Neural cell (in vitro differentiated cells): ENCODE data around the gene METTL16. TPM values are rescaled to one million over a fixed set of nuclear protein-coding genes. Genes with fewer than 3 reads are reported as not detected.

Experiments
- H2AFZ ChIP-seq: fragments of 200-600, 300-800 bp; sonication (generic), shearing (Covaris generic); 2 replicates; pipeline ENCODE4 v1.6.0; 2014; ENCODE audit warnings: low read depth, mild to moderate bottlenecking, antibody characterized with exemption, low read length, moderate library complexity
- H3F3A ChIP-seq: fragments of 200-600 bp; shearing (Covaris generic); 2 replicates; pipeline ENCODE4 v1.6.1; 2016; ENCODE audit warnings: mild to moderate bottlenecking, moderate library complexity, mixed read lengths, antibody characterized with exemption, low read length; ENCODE audit not compliant: insufficient read depth, poor library complexity, severe bottlenecking
- H3K27ac ChIP-seq: fragments of 200-600, 300-800 bp; sonication (generic), shearing (Covaris generic); 2 replicates; pipeline ENCODE4 v1.5.1; 2014; ENCODE audit warnings: mild to moderate bottlenecking, low read length, moderate library complexity
- H3K27me3 ChIP-seq: fragments of 300-800, 200-600 bp; sonication (generic), shearing (Covaris generic); 2 replicates; pipeline ENCODE4 v1.6.0; 2014; ENCODE audit warnings: mild to moderate bottlenecking, low read depth, low read length, moderate library complexity; ENCODE audit not compliant: insufficient read depth
- H3K36me3 ChIP-seq: fragments of 300-800, 200-600 bp; sonication (generic), shearing (Covaris generic); 2 replicates; pipeline ENCODE4 v1.5.1; 2014; ENCODE audit warnings: mild to moderate bottlenecking, antibody characterized with exemption, low read length, moderate library complexity; ENCODE audit not compliant: insufficient read depth
- H3K4me2 ChIP-seq: fragments of 300-800, 200-600 bp; sonication (generic), shearing (Covaris generic); 2 replicates; pipeline ENCODE4 v1.6.0; 2014; ENCODE audit warnings: mild to moderate bottlenecking, low read length
- H3K4me3 ChIP-seq: fragments of 300-800, 200-600 bp; sonication (generic), shearing (Covaris generic); 2 replicates; pipeline ENCODE4 v1.5.1; 2014; ENCODE audit warnings: mild to moderate bottlenecking, low read length, moderate library complexity
- H3K79me2 ChIP-seq: fragments of 200-600 bp; shearing (Covaris generic); replicated peaks from 2 replicates; pipeline ENCODE4 v1.6.0; 2014; ENCODE audit warnings: mild to moderate bottlenecking, low read length, moderate library complexity; ENCODE audit not compliant: insufficient read depth
- H3K9ac ChIP-seq: fragments of 300-800, 200-600 bp; sonication (generic), shearing (Covaris generic); 2 replicates; pipeline ENCODE4 v1.6.1; 2016; ENCODE audit warnings: mild to moderate bottlenecking, low read length, mixed read lengths
- H3K9me2 ChIP-seq: fragments of 200-600 bp; shearing (Covaris generic); 2 replicates; pipeline ENCODE4 v1.6.1; 2016; ENCODE audit warnings: mild to moderate bottlenecking, low read length, mixed read lengths; ENCODE audit not compliant: insufficient read depth
- H3K9me3 ChIP-seq: fragments of 200-600, 300-800 bp; sonication (generic), shearing (Covaris generic); 2 replicates; pipeline ENCODE4 v1.6.1; 2016; ENCODE audit warnings: mild to moderate bottlenecking, mixed run types, low read length, moderate library complexity, mixed read lengths
- H4K20me1 ChIP-seq: fragments of 200-600 bp; shearing (Covaris generic); 2 replicates; pipeline ENCODE4 v1.6.1; 2016; ENCODE audit warnings: mild to moderate bottlenecking, mixed run types; ENCODE audit not compliant: insufficient read depth
- CTCF ChIP-seq: fragments of 450-650 bp; IDR thresholded peaks from 2 replicates; pipeline ENCODE4 v1.5.1; 2014; ENCODE audit warnings: antibody characterized with exemption, mild to moderate bottlenecking, moderate library complexity; ENCODE audit not compliant: poor library complexity, severe bottlenecking
- EP300 ChIP-seq: fragments of 450-650 bp; conservative IDR thresholded peaks from 2 replicates; pipeline ENCODE4 v1.6.1; 2014; ENCODE audit warnings: antibody characterized with exemption, mild to moderate bottlenecking, moderate library complexity; ENCODE audit not compliant: poor library complexity, severe bottlenecking
- EZH2 ChIP-seq: fragments of 200-600, 300-800 bp; shearing (Covaris generic), sonication (generic); IDR thresholded peaks from 2 replicates; pipeline ENCODE4 v1.6.1; 2014; ENCODE audit warnings: antibody characterized with exemption, low read length, borderline replicate concordance, mild to moderate bottlenecking; ENCODE audit not compliant: insufficient read depth, poor library complexity, severe bottlenecking
- MXI1 ChIP-seq: fragments of 450-650 bp; conservative IDR thresholded peaks from 2 replicates; pipeline ENCODE4 v1.6.1; 2014; ENCODE audit warnings: antibody characterized with exemption, mild to moderate bottlenecking; ENCODE audit not compliant: poor library complexity, severe bottlenecking
- POLR2AphosphoS5 ChIP-seq: IDR thresholded peaks from 2 replicates; pipeline ENCODE4 v1.6.1; 2012
- RAD21 ChIP-seq: fragments of 450-650 bp; conservative IDR thresholded peaks from 2 replicates; pipeline ENCODE4 v1.6.1; 2014; ENCODE audit warnings: antibody characterized with exemption, mild to moderate bottlenecking, moderate library complexity
- REST ChIP-seq: IDR thresholded peaks from 2 replicates; pipeline ENCODE4 v1.6.1; 2012; ENCODE audit warnings: borderline replicate concordance
- SMC3 ChIP-seq: fragments of 450-650 bp; conservative IDR thresholded peaks from 2 replicates; pipeline ENCODE4 v1.6.1; 2014; ENCODE audit warnings: antibody characterized with exemption, mild to moderate bottlenecking, moderate library complexity; ENCODE audit not compliant: poor library complexity
- TAF1 ChIP-seq: IDR thresholded peaks from 2 replicates; pipeline ENCODE4 v1.6.1; 2012; ENCODE audit warnings: low read depth
- polyA plus RNA-seq: library from polyadenylated mRNA; depleted of rRNA; stranded (reverse); fragments of >200 nt; gene quantifications from 2 replicates; pipeline ENCODE4 v1.2.3, GENCODE V29; 2014

METTL16 gene
- polyA plus RNA-seq, 1 donor from 2014 or later, result 20.3 TPM

DNA sequence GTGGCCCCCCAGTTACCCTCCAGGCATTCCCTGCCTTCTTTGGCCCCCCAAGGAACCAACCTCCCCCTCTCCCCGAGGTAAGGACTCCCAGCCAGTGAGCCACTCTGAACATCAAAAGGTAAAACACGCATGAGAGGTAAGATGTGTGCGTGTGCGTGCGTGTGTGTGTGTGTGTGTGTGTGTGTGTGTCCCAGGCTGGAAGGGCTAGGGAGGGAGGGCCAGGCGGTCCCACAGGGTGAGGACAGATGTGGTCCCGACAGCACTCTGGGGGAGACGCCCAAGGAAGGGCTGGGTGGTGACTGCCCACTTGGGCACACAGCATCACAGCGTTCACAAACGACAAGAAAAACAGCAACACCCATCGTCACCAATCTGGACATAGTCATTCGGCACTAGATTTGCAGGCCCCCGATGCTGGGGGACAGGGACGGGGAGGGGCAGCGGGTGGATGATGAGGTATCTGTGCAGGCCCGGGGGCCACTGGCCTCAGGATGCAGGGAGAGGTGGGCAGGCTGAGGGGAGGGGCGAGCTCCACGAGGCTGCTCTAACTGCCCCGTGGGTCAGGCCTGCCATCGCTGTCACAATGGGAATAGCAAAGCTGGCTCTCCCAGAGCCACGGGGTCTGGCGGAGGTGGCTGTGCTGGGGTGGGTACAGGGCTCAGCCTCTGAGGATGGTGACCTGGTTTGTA is 127.1 kb downstream of the METTL16 start:
- H3K9me3 ChIP-seq, result no peaks in the 10 kb centered on the region
- no peaks in the 10 kb centered on the region for H3K9me2 ChIP-seq
- H3K36me3 ChIP-seq, result no peaks in the 10 kb centered on the region
- no peak for TF ChIP-seq RAD21
- no peak for TF ChIP-seq EZH2
- no peak for TF ChIP-seq MXI1
- no peak for TF ChIP-seq REST
- no peak for TF ChIP-seq CTCF
- TF ChIP-seq SMC3, result no peak
- TF ChIP-seq POLR2AphosphoS5, result no peak
- TF ChIP-seq EP300, result no peak
- no peak for TF ChIP-seq TAF1
- no peak overlapping the region for H3K4me3 ChIP-seq
- H3K79me2 ChIP-seq, result peaks cover 2% of the 10 kb centered on the region
- H4K20me1 ChIP-seq, result peaks cover 4% of the 10 kb centered on the region
- H3K27ac ChIP-seq, result no peak overlapping the region
- no peaks in the 10 kb centered on the region for H3F3A ChIP-seq
- no peak overlapping the region for H2AFZ ChIP-seq
- H3K4me2 ChIP-seq, result no peak overlapping the region
- no peak overlapping the region for H3K9ac ChIP-seq
- H3K27me3 ChIP-seq, result no peaks in the 10 kb centered on the region

DNA sequence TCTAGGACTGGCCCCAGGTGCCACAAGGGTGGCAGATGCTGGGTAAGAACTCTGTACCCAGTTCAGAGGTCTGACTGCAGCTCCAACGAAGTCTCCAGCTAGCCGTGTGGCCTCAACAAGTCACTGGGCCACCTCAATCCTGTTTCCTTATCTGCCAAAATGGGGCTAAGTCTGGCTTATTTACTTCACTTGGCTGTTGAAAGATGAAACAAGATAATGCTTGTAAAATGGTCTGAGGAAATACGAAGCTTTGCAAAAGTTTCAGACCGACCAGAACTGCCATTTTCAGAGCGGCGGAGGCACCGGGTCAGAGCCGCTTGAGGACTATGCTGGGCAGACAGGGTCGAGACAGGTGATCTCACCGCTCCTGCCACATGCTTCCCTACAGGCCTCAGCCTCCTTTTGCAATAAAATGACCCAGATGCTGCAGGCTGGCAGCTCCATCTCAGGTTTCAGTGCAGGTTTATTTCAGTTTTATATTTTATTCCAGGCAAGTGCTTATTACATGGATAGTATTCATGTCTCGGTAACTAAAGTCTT is 128.0 kb downstream of the METTL16 start:
- H3K4me3 ChIP-seq, result no peak overlapping the region
- no peaks in the 10 kb centered on the region for H3K27me3 ChIP-seq
- TF ChIP-seq TAF1, result no peak
- no peak for TF ChIP-seq REST
- no peak for TF ChIP-seq EP300
- TF ChIP-seq POLR2AphosphoS5, result no peak
- TF ChIP-seq SMC3, result no peak
- no peak for TF ChIP-seq EZH2
- TF ChIP-seq RAD21, result no peak
- TF ChIP-seq MXI1, result no peak
- no peak for TF ChIP-seq CTCF
- no peak overlapping the region for H3K9ac ChIP-seq
- H3F3A ChIP-seq, result no peaks in the 10 kb centered on the region
- no peaks in the 10 kb centered on the region for H3K79me2 ChIP-seq
- H3K27ac ChIP-seq, result no peak overlapping the region
- no peaks in the 10 kb centered on the region for H3K36me3 ChIP-seq
- no peak overlapping the region for H2AFZ ChIP-seq
- peaks cover 4% of the 10 kb centered on the region for H4K20me1 ChIP-seq
- H3K9me2 ChIP-seq, result no peaks in the 10 kb centered on the region
- H3K4me2 ChIP-seq, result no peak overlapping the region
- H3K9me3 ChIP-seq, result no peaks in the 10 kb centered on the region
